OCI-LY3 (cell line): Measurements from ENCODE around the gene IDH1.
A peak's percentile ranks its signal among the peaks of the same experiment; 100 is the strongest.

ENCODE experiments used
- H2AFZ ChIP-seq: fragments of 200-600, 300-600 bp; shearing (Covaris generic); 2 replicates; pipeline ENCODE4 v1.6.0; 2014; ENCODE audit warnings: antibody characterized with exemption, low read depth, low read length
- H3K27ac ChIP-seq: fragments of 200-600, 300-600 bp; sonication (generic); 2 replicates; pipeline ENCODE4 v1.5.1; 2014; ENCODE audit warnings: mild to moderate bottlenecking, low read length, moderate library complexity, mixed read lengths
- H3K27me3 ChIP-seq: fragments of 200-600, 300-600 bp; sonication (generic); 2 replicates; pipeline ENCODE4 v1.6.1; 2014; ENCODE audit warnings: low read depth, low read length, mixed read lengths
- H3K36me3 ChIP-seq: fragments of 200-600, 300-600 bp; sonication (generic); replicated peaks from 2 replicates; pipeline ENCODE3; 2014; ENCODE audit warnings: low read depth, low read length, mixed read lengths
- H3K4me1 ChIP-seq: fragments of 300-600, 200-600 bp; sonication (generic); 2 replicates; pipeline ENCODE4 v1.6.1; 2014; ENCODE audit warnings: low read length, mixed read lengths
- H3K4me2 ChIP-seq: fragments of 200-600, 300-600 bp; sonication (generic); 2 replicates; pipeline ENCODE4 v1.6.1; 2014; ENCODE audit warnings: low read length, mixed read lengths
- H3K4me3 ChIP-seq: fragments of 300-600, 200-600 bp; sonication (generic); 2 replicates; pipeline ENCODE4 v1.5.1; 2014; ENCODE audit warnings: antibody characterized with exemption, mild to moderate bottlenecking, low read length, moderate library complexity
- H3K79me2 ChIP-seq: fragments of 300-600, 200-600 bp; shearing (Covaris generic); 2 replicates; pipeline ENCODE4 v1.6.1; 2014; ENCODE audit warnings: mild to moderate bottlenecking, low read length, mixed read lengths
- H3K9ac ChIP-seq: fragments of 300-600, 200-600 bp; shearing (Covaris generic); 2 replicates; pipeline ENCODE4 v1.6.0; 2014; ENCODE audit warnings: mild to moderate bottlenecking, low read length, moderate library complexity
- H3K9me3 ChIP-seq: fragments of 200-600, 300-600 bp; shearing (Covaris generic); 2 replicates; pipeline ENCODE4 v1.6.1; 2014; ENCODE audit warnings: low read length, mixed read lengths; ENCODE audit not compliant: insufficient read depth
- H4K20me1 ChIP-seq: fragments of 200-600, 300-600 bp; sonication (generic); 2 replicates; pipeline ENCODE4 v1.6.1; 2016; ENCODE audit warnings: low read length, mixed read lengths; ENCODE audit not compliant: insufficient read depth
- CTCF ChIP-seq: fragments of 200-600, 300-600 bp; sonication (generic); IDR thresholded peaks from 2 replicates; pipeline ENCODE4 v1.5.1; 2014; ENCODE audit warnings: antibody characterized with exemption, low read length, low read depth
- EZH2phosphoT487 ChIP-seq: fragments of 200-600 bp; shearing (Covaris generic); IDR thresholded peaks from 2 replicates; pipeline ENCODE4 v1.6.1; 2018; ENCODE audit warnings: antibody characterized with exemption, mixed run types, low read depth

IDH1 gene

GRCh38 chr2:208210688-208211451, 44.0 kb downstream of the IDH1 start:
- Histone ChIP-seq H3K4me1 (peaks cover 6% of the 10 kb centered on the region), H4K20me1 (no peaks in the 10 kb centered on the region), H3K27ac (no peak overlapping the region), H3K36me3 (no peaks in the 10 kb centered on the region), H2AFZ (no peak overlapping the region), H3K9me3 (no peaks in the 10 kb centered on the region), H3K9ac (no peak overlapping the region), H3K4me3 (peak overlapping the region; percentile 30; the same call in 1 of the 2 replicates), H3K4me2 (peak overlapping the region; percentile 42), H3K27me3 (no peaks in the 10 kb centered on the region), H3K79me2 (no peaks in the 10 kb centered on the region)
- TF ChIP-seq EZH2phosphoT487 (no peak), CTCF (no peak)

GRCh38 chr2:208208335-208209085, 46.4 kb downstream of the IDH1 start:
- no peaks in the 10 kb centered on the region for H3K9me3 ChIP-seq
- peaks cover 6% of the 10 kb centered on the region for H3K4me1 ChIP-seq
- no peak overlapping the region for H2AFZ ChIP-seq
- H3K79me2 ChIP-seq: no peaks in the 10 kb centered on the region
- H3K4me2 ChIP-seq: no peak overlapping the region
- no peak overlapping the region for H3K4me3 ChIP-seq
- H3K27ac ChIP-seq: no peak overlapping the region
- no peaks in the 10 kb centered on the region for H3K27me3 ChIP-seq
- TF ChIP-seq EZH2phosphoT487 (no peak), CTCF (no peak)
- no peak overlapping the region for H3K9ac ChIP-seq
- H4K20me1 ChIP-seq: no peaks in the 10 kb centered on the region
- no peaks in the 10 kb centered on the region for H3K36me3 ChIP-seq

- no peak overlapping the region for H3K4me2 ChIP-seq
- no peaks in the 10 kb centered on the region for H3K79me2 ChIP-seq
- peaks cover 6% of the 10 kb centered on the region for H3K4me1 ChIP-seq
- H3K9me3 ChIP-seq: no peaks in the 10 kb centered on the region
- no peak overlapping the region for H2AFZ ChIP-seq
- TF ChIP-seq CTCF: no peak
- H3K36me3 ChIP-seq: no peaks in the 10 kb centered on the region
- H3K9ac ChIP-seq: no peak overlapping the region
- H3K27me3 ChIP-seq: no peaks in the 10 kb centered on the region
- H3K27ac ChIP-seq: no peak overlapping the region
- no peak overlapping the region for H3K4me3 ChIP-seq
- H4K20me1 ChIP-seq: no peaks in the 10 kb centered on the region
These were observed 47.1 kb downstream of the IDH1 start for GRCh38 chr2:208207769-208208168.

- H3K4me2 ChIP-seq: no peak overlapping the region
- H3K9me3 ChIP-seq: no peaks in the 10 kb centered on the region
- H3K27me3 ChIP-seq: no peaks in the 10 kb centered on the region
- peak overlapping the region; percentile 7; the same call in 1 of the 2 replicates for H2AFZ ChIP-seq
- no peak overlapping the region for H3K4me3 ChIP-seq
- H3K79me2 ChIP-seq: no peaks in the 10 kb centered on the region
- H3K4me1 ChIP-seq: no peaks in the 10 kb centered on the region
- TF ChIP-seq EZH2phosphoT487 (no peak), CTCF (no peak)
- H3K27ac ChIP-seq: no peak overlapping the region
- H4K20me1 ChIP-seq: no peaks in the 10 kb centered on the region
- H3K36me3 ChIP-seq: no peaks in the 10 kb centered on the region
- H3K9ac ChIP-seq: no peak overlapping the region
These were observed 50.7 kb downstream of the IDH1 start for GRCh38 chr2:208204166-208204565.
